Measurements from ENCODE around the gene RHO. TPM values are rescaled to one million over a fixed set of nuclear protein-coding genes. Genes with fewer than 3 reads are reported as not detected.

Gene RHO
- total RNA-seq, 1 experiment from 2014 or later: not detected

GRCh38 chr3:129513705-129514104, 14.7 kb upstream of the RHO start:
- Histone ChIP-seq H3K27me3 (ENCODE audit: control insufficient read depth, insufficient read depth, low read length) (no peaks in the 10 kb centered on the region), H3K36me3 (ENCODE audit: control insufficient read depth, insufficient read depth, low read length) (no peaks in the 10 kb centered on the region), H3K4me1 (ENCODE audit: control insufficient read depth, insufficient read depth, low read length) (no peaks in the 10 kb centered on the region), H3K27ac (ENCODE audit: low read length) (no peak overlapping the region), H3K9me3 (ENCODE audit: control insufficient read depth, insufficient read depth, low read depth, low read length) (no peaks in the 10 kb centered on the region), H3K4me3 (ENCODE audit: low read depth in 2 of 2, low read length in 2 of 2) (no peak overlapping the region)
- POLR2A ChIA-PET: no interaction called here
- BruUV-seq (replicated peaks): no TSS peak
- in situ Hi-C loops (cut with HindIII; ENCODE audit: low pct_unique_long_range_greater_than_20kb, low sequenced_read_pairs): no loop called here
- intact Hi-C loops (cut with micrococcal nuclease; ENCODE audit: unreplicated experiment): no loop called here
- ATAC-seq (no peak), DNase-seq (ENCODE audit: low read depth, low spot score) (no peak)
- TF ChIP-seq SIN3A (IDR thresholded peaks at IDR 0.05; ENCODE audit: borderline replicate concordance, insufficient read depth, low read depth, low read length): no peak
- TF ChIP-seq TCF7L2 (IDR thresholded peaks at IDR 0.05; ENCODE audit: low read depth, low read length): no peak
- no peak for TF ChIP-seq POLR2AphosphoS5 (IDR thresholded peaks at IDR 0.05; ENCODE audit: low read depth, low read length)
- TF ChIP-seq CTCF (IDR thresholded peaks at IDR 0.05): no peak
- no peak for TF ChIP-seq REST (IDR thresholded peaks at IDR 0.05; ENCODE audit: insufficient read depth in 1 of 2, low read depth in 2 of 2, low read length in 1 of 2)
- CTCF ChIA-PET: no interaction called here

GRCh38 chr3:129514110-129514509, 14.3 kb upstream of the RHO start:
- H3K4me1 ChIP-seq (ENCODE audit: control insufficient read depth, insufficient read depth, low read length): no peaks in the 10 kb centered on the region
- in situ Hi-C loops (cut with HindIII; ENCODE audit: low pct_unique_long_range_greater_than_20kb, low sequenced_read_pairs): no loop called here
- H3K4me3 ChIP-seq (ENCODE audit: low read depth in 2 of 2, low read length in 2 of 2): no peak overlapping the region
- no peak for TF ChIP-seq POLR2AphosphoS5 (IDR thresholded peaks at IDR 0.05; ENCODE audit: low read depth, low read length)
- TF ChIP-seq SIN3A (IDR thresholded peaks at IDR 0.05; ENCODE audit: borderline replicate concordance, insufficient read depth, low read depth, low read length): no peak
- TF ChIP-seq TCF7L2 (IDR thresholded peaks at IDR 0.05; ENCODE audit: low read depth, low read length): no peak
- no peak for TF ChIP-seq REST (IDR thresholded peaks at IDR 0.05; ENCODE audit: insufficient read depth in 1 of 2, low read depth in 2 of 2, low read length in 1 of 2)
- no peak for TF ChIP-seq CTCF (IDR thresholded peaks at IDR 0.05)
- ATAC-seq (no peak; the same call in 1 of the 2 replicates), DNase-seq (ENCODE audit: low read depth, low spot score) (no peak)
- H3K36me3 ChIP-seq (ENCODE audit: control insufficient read depth, insufficient read depth, low read length): no peaks in the 10 kb centered on the region
- no peaks in the 10 kb centered on the region for H3K9me3 ChIP-seq (ENCODE audit: control insufficient read depth, insufficient read depth, low read depth, low read length)
- H3K27me3 ChIP-seq (ENCODE audit: control insufficient read depth, insufficient read depth, low read length): no peaks in the 10 kb centered on the region
- intact Hi-C loops (cut with micrococcal nuclease; ENCODE audit: unreplicated experiment): no loop called here
- ChIA-PET POLR2A (interaction anchor here (0.6 kb wide), 1 partner anchor 21 kb away, joined by 3 read pairs; no protein-coding TSS in a partner anchor), CTCF (no interaction called here)
- no peak overlapping the region for H3K27ac ChIP-seq (ENCODE audit: low read length)
- no TSS peak for BruUV-seq (replicated peaks)

All from Panc1 (cell line).